ENCODE measurements around the gene CPXM2. TPM values are rescaled to one million over a fixed set of nuclear protein-coding genes. Genes with fewer than 3 reads are reported as not detected.

The CPXM2 gene
- total and polyA plus RNA-seq, 10 of the 15 experiments (the other 5 are each of a cell fraction or from before 2014, with no cell fraction given): 0.08 to 1.1 (median 0.58) TPM

GRCh38 chr10:123863721-123864482, 27.7 kb downstream of the CPXM2 start:
- H3K4me1 ChIP-seq (ENCODE audit: control insufficient read depth, insufficient read depth, low read length): 0 out of 2 replicates have a peak, but pooled peaks cover 3% of the 10 kb centered on the region
- in situ Hi-C loops (cut with MboI): no loop called here
- H3K27ac ChIP-seq (ENCODE audit: control insufficient read depth, insufficient read depth): no peak overlapping the region
- TF ChIP-seq FOXK2 (IDR thresholded peaks at IDR 0.05): no peak
- TF ChIP-seq LARP7 (IDR thresholded peaks at IDR 0.05): no peak
- no peak for TF ChIP-seq RB1 (IDR thresholded peaks at IDR 0.05; ENCODE audit: borderline replicate concordance)
- TF ChIP-seq SMC3 (IDR thresholded peaks at IDR 0.05; ENCODE audit: borderline replicate concordance, low read length): no peak
- no peak for TF ChIP-seq ATF2 (IDR thresholded peaks at IDR 0.05; ENCODE audit: low read length)
- TF ChIP-seq CHD2 (IDR thresholded peaks at IDR 0.05; ENCODE audit: borderline replicate concordance, low read depth, low read length): no peak
- TF ChIP-seq SREBF1 (IDR thresholded peaks at IDR 0.05; ENCODE audit: low read length): no peak
- no peak for TF ChIP-seq MYB (IDR thresholded peaks at IDR 0.05; ENCODE audit: borderline replicate concordance, low read depth, low read length)
- no peak for TF ChIP-seq ESRRA (IDR thresholded peaks at IDR 0.05; ENCODE audit: low read length)
- no peak for TF ChIP-seq BCL3 (IDR thresholded peaks at IDR 0.05; ENCODE audit: borderline replicate concordance, insufficient read depth, low read depth, low read length, poor library complexity, severe bottlenecking)
- TF ChIP-seq ATF7 (IDR thresholded peaks at IDR 0.05; ENCODE audit: low read depth): no peak
- no peak for TF ChIP-seq SMAD5 (IDR thresholded peaks at IDR 0.05; ENCODE audit: low read depth)
- no peak for TF ChIP-seq MXI1 (IDR thresholded peaks at IDR 0.05; ENCODE audit: low read depth, low read length)
- TF ChIP-seq ZNF622 (IDR thresholded peaks at IDR 0.05): no peak
- TF ChIP-seq IKZF1 (conservative IDR thresholded peaks at IDR 0.05): no peak
- TF ChIP-seq PAX8 (IDR thresholded peaks at IDR 0.05): no peak
- TF ChIP-seq ZNF384 (IDR thresholded peaks at IDR 0.05; ENCODE audit: borderline replicate concordance, low read depth, low read length): no peak
- no peak for TF ChIP-seq NBN (IDR thresholded peaks at IDR 0.05)
- ChIA-PET RAD21 (ENCODE audit: unreplicated experiment) (no interaction called here), SMC1A (ENCODE audit: uncharacterized antibody, unreplicated experiment) (interaction anchor here (1.3 to 1.4 kb wide), 3 partner anchors 14 to 29 kb away, joined by 3 to 4 read pairs (median 4); no protein-coding TSS in a partner anchor), CTCF (interaction anchor here (0.6 kb wide), 1 partner anchor 184 kb away, joined by 3 read pairs; no protein-coding TSS in a partner anchor), POLR2A (no interaction called here)
- H3K4me3 ChIP-seq: no peak overlapping the region
- H3K4me2 ChIP-seq (ENCODE audit: control insufficient read depth, insufficient read depth): no peak overlapping the region
- no peak overlapping the region for H3K9ac ChIP-seq (ENCODE audit: control insufficient read depth, insufficient read depth, low read length)
- DNase-seq (ENCODE audit: low read depth, low spot score) (no peak), FAIRE-seq (no peak), ATAC-seq (no peak)
- intact Hi-C loops (cut with micrococcal nuclease; ENCODE audit: unreplicated experiment): no loop called here
- no TSS peak for BruUV-seq (replicated peaks)
- H3K9me3 ChIP-seq (replicated peaks; ENCODE audit: control insufficient read depth, insufficient read depth, low read length): no peaks in the 10 kb centered on the region
- WGBS (ENCODE audit: insufficient coverage, insufficient replicate concordance, low lambda C conversion rate, missing lambda C conversion rate): 14% methylated on average over 12 of the region's 12 CpGs
- H2AFZ ChIP-seq (ENCODE audit: control insufficient read depth, low read depth, low read length): no peak overlapping the region
- H3K79me2 ChIP-seq (ENCODE audit: control insufficient read depth, insufficient read depth, low read length): no peaks in the 10 kb centered on the region
- H3K27me3 ChIP-seq (replicated peaks in 1 of 2; ENCODE audit: control insufficient read depth in 2 of 2, insufficient read depth in 2 of 2, low read length in 1 of 2): peaks cover 0 to 2% of the 10 kb centered on the region in 2 experiments; a peak in 2 of 4 replicates
- no peaks in the 10 kb centered on the region for H3K36me3 ChIP-seq (ENCODE audit: control insufficient read depth in 2 of 2, insufficient read depth in 2 of 2, low read length in 1 of 2)
- no peaks in the 10 kb centered on the region for H4K20me1 ChIP-seq (ENCODE audit: control insufficient read depth, insufficient read depth)
